ENCODE data around the gene KIF13A.

KIF13A gene

DNA sequence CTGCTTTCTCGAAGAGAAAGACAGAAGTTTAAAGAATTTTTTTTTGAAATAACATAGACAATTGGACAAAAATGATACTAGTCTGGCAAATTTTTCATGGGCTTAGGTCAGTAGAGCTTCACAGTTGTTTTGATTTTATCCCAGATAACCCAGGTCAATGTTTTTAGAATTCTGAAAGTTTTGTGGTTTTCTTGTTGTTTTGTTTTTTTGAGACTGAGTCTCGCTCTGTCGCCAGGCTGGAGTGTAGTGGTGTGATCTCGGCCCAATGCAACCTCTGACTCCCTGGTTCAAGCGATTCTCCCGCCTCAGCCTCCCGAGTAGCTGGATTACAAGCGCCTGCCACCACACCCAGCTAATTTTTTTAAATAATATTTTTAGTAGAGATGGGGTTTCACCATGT lies 22.8 kb downstream of the KIF13A start:
- TF ChIP-seq, protein P1, sequence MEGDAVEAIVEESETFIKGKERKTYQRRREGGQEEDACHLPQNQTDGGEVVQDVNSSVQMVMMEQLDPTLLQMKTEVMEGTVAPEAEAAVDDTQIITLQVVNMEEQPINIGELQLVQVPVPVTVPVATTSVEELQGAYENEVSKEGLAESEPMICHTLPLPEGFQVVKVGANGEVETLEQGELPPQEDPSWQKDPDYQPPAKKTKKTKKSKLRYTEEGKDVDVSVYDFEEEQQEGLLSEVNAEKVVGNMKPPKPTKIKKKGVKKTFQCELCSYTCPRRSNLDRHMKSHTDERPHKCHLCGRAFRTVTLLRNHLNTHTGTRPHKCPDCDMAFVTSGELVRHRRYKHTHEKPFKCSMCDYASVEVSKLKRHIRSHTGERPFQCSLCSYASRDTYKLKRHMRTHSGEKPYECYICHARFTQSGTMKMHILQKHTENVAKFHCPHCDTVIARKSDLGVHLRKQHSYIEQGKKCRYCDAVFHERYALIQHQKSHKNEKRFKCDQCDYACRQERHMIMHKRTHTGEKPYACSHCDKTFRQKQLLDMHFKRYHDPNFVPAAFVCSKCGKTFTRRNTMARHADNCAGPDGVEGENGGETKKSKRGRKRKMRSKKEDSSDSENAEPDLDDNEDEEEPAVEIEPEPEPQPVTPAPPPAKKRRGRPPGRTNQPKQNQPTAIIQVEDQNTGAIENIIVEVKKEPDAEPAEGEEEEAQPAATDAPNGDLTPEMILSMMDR (IDR thresholded peaks at IDR 0.05; ENCODE audit: borderline replicate concordance, control extremely low read depth, extremely low read depth, insufficient read depth, missing control alignments), result no peak
- DNase-seq (ENCODE audit: low spot score), result no peak
- in situ Hi-C loops (cut with MboI; ENCODE audit: low sequenced_read_pairs, unreplicated experiment), result no loop called here

GRCh38 chr6:17962436-17963031 lies 24.9 kb downstream of the KIF13A start:
- DNase-seq (ENCODE audit: low spot score), result no peak
- TF ChIP-seq, protein P1 (IDR thresholded peaks at IDR 0.05; ENCODE audit: borderline replicate concordance, control extremely low read depth, extremely low read depth, insufficient read depth, missing control alignments), result no peak
- in situ Hi-C loops (cut with MboI; ENCODE audit: low sequenced_read_pairs, unreplicated experiment), result no loop called here

DNA sequence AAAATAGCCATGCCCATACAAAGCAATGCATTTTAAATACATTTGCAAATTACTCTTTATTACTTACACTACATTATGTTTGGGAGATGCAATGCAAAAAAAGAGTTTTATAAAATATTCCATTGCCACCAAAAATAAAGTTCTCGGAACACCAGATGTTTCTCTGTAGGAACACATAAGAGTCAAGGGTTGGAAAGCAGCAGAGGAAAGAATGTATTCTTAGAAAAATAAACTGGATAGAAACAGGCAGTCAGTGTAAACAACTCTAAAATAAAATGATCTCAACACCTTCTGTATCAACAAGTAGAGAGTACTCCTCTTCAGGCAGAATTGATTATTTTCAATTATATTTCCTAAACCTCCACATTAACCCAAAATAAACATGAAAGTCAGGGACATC lies 28.1 kb downstream of the KIF13A start:
- in situ Hi-C loops (cut with MboI; ENCODE audit: low sequenced_read_pairs, unreplicated experiment), result no loop called here
- TF ChIP-seq, protein P1 (IDR thresholded peaks at IDR 0.05; ENCODE audit: borderline replicate concordance, control extremely low read depth, extremely low read depth, insufficient read depth, missing control alignments), result no peak
- no peak for DNase-seq (ENCODE audit: low spot score)

DNA sequence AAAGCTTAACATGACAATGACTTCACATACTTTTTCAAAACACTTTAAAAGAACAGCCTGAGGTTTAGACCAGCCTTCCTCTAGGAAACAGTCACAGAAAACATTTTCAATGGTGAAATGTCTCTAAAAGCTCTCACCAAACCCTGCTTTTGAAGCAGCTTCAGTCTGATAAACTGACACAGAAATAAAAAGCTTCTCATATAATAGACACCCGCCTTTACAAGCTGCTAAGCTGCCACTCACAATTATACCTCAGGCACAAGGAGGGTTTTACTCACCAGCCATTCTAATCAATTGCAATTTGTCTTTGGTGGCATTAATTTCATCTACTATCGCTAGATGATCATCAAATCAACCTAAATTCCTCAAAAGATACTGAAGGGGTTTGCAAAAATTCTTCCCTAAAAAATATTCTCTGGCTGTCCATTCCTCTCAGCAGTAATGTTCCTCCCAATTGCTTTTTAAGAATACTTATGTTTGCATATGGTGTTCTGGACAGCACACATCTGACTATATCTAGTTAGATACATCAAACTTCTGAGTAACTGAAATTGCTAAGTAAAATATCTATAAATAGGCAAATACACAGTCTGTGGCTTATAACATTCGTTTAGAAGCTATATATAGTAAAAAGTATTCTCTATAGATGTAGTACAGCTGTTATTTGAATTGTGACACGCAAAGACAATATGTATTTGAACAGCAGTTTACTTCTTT lies 29.4 kb downstream of the KIF13A start:
- no peak for DNase-seq (ENCODE audit: low spot score)
- TF ChIP-seq, protein P1 (IDR thresholded peaks at IDR 0.05; ENCODE audit: borderline replicate concordance, control extremely low read depth, extremely low read depth, insufficient read depth, missing control alignments), result no peak
- in situ Hi-C loops (cut with MboI; ENCODE audit: low sequenced_read_pairs, unreplicated experiment), result no loop called here

GRCh38 chr6:17957498-17957897 lies 29.9 kb downstream of the KIF13A start:
- no peak for DNase-seq (ENCODE audit: low spot score)
- in situ Hi-C loops (cut with MboI; ENCODE audit: low sequenced_read_pairs, unreplicated experiment), result no loop called here
- TF ChIP-seq, protein P1 (IDR thresholded peaks at IDR 0.05; ENCODE audit: borderline replicate concordance, control extremely low read depth, extremely low read depth, insufficient read depth, missing control alignments), result no peak

GRCh38 chr6:17957086-17957485 lies 30.3 kb downstream of the KIF13A start:
- in situ Hi-C loops (cut with MboI; ENCODE audit: low sequenced_read_pairs, unreplicated experiment), result no loop called here
- TF ChIP-seq, protein P1 (IDR thresholded peaks at IDR 0.05; ENCODE audit: borderline replicate concordance, control extremely low read depth, extremely low read depth, insufficient read depth, missing control alignments), result no peak
- DNase-seq (ENCODE audit: low spot score), result no peak

Data from GM13976 (cell line).